Small intestine (tissue), 16 donors: ENCODE data around the gene TSKU. TPM values are rescaled to one million over a fixed set of nuclear protein-coding genes. Genes with fewer than 3 reads are reported as not detected.
"Not testable (repeated sequence)": the region's sequence is repeated elsewhere in the genome, so short reads cannot be mapped to it uniquely, and the experiment has no call there.

Experiments used
- DNase-seq, 2 donors: peaks; one replicate each; pipeline versions ENCODE4 v3.0.0 to v3.0.0-alpha.2; 2013
- FAIRE-seq: peaks from 2 replicates; lab custom pipeline; 2012; peaks lifted over from hg19 to GRCh38; lab: Jason Lieb, UNC
- H3K27ac ChIP-seq, 3 donors: one replicate each; pipeline ENCODE4 v1.5.1; 2013; ENCODE audit warnings: low read length in 2 of 3, mild to moderate bottlenecking in 2 of 3, control low read depth in 1 of 3, inconsistent platforms in 1 of 3, low read depth in 1 of 3, moderate library complexity in 1 of 3
- H3K27me3 ChIP-seq, 3 donors: one replicate each; pipeline ENCODE4 v1.6.1; 2013; ENCODE audit warnings: low read length in 3 of 3, inconsistent platforms in 1 of 3; ENCODE audit not compliant: control insufficient read depth in 3 of 3, insufficient read depth in 3 of 3
- H3K36me3 ChIP-seq, 3 donors: one replicate each; pipeline ENCODE4 v1.6.1; 2013; ENCODE audit warnings: low read length in 3 of 3, inconsistent platforms in 1 of 3, low read depth in 1 of 3, mild to moderate bottlenecking in 1 of 3, moderate library complexity in 1 of 3; ENCODE audit not compliant: control insufficient read depth in 3 of 3, insufficient read depth in 2 of 3
- H3K4me1 ChIP-seq, 3 donors: one replicate each; pipeline ENCODE4 v1.6.1; 2013; ENCODE audit warnings: low read length in 2 of 3, inconsistent platforms in 1 of 3, low read depth in 1 of 3, mild to moderate bottlenecking in 1 of 3, moderate library complexity in 1 of 3; ENCODE audit not compliant: control insufficient read depth in 3 of 3, insufficient read depth in 2 of 3
- H3K4me3 ChIP-seq, 3 donors: one replicate each; pipeline ENCODE4 v1.5.1; 2013; ENCODE audit warnings: low read length in 3 of 3, control low read depth in 1 of 3, inconsistent platforms in 1 of 3, low read depth in 1 of 3, mild to moderate bottlenecking in 1 of 3, moderate library complexity in 1 of 3
- H3K9me3 ChIP-seq, 2 donors: one replicate each; pipeline ENCODE4 v1.6.1; 2013; ENCODE audit warnings: low read depth in 1 of 2, low read length in 1 of 2; ENCODE audit not compliant: control insufficient read depth in 2 of 2, insufficient read depth in 1 of 2
- WGBS, 3 donors: extraction: QIAGEN DNeasy Blood & Tissue Kit; methylation state at CpG; one replicate each; pipeline ENCODE4 v1.1.7; 2013; 5-methylcytosine and 5-hydroxymethylcytosine counted together
- long read RNA-seq, 10 donors: transcript quantifications; one replicate each; lab custom pipeline, GENCODE V29; 2026
- polyA plus RNA-seq, 4 donors: library from polyadenylated mRNA; stranded (reverse) in 3 of 4; unstranded in 1 of 4; fragments of 200-250 nt in 3 of 4; fragments of 120-200 nt in 1 of 4; gene quantifications; one replicate each; pipeline versions ENCODE4 v1.2.1 to v1.2.3, GENCODE V29; 2013
- donor health status: healthy with polysubstance abuse.
- donor health status: control.
- donor health status: control.
- donor health status: Bipolar disorder and iron deficiency.
- donor health status: healthy.

The TSKU gene, protein sequence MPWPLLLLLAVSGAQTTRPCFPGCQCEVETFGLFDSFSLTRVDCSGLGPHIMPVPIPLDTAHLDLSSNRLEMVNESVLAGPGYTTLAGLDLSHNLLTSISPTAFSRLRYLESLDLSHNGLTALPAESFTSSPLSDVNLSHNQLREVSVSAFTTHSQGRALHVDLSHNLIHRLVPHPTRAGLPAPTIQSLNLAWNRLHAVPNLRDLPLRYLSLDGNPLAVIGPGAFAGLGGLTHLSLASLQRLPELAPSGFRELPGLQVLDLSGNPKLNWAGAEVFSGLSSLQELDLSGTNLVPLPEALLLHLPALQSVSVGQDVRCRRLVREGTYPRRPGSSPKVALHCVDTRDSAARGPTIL
- 10 to 100 TPM; 21.9 to 42.7 (median 26.2) TPM for polyA plus RNA-seq
- long read RNA-seq, donor 1, transcript TSKU-201 (2 exons, 2,712 nt) = major isoform, 25 of 76 reads
- long read RNA-seq, donor 1, partial matches to known transcripts = 51 of 76 reads
- long read RNA-seq, donor 1, other reads (novel, unspliced or antisense) = 0 of 76 reads
- long read RNA-seq, donor 2, partial matches to known transcripts = 6 of 6 reads
- long read RNA-seq, donor 2, other reads (novel, unspliced or antisense) = 0 of 6 reads
- long read RNA-seq, donor 3, partial matches to known transcripts = 0 of 3 reads
- long read RNA-seq, donor 3, other reads (novel, unspliced or antisense) = 0 of 3 reads
- long read RNA-seq, donor 4, partial matches to known transcripts = 0 of 1 reads
- long read RNA-seq, donor 4, other reads (novel, unspliced or antisense) = 0 of 1 reads
- long read RNA-seq, donor 5 = 0 reads
- long read RNA-seq, donor 6, transcript TSKU-201 (2 exons, 2,712 nt) = major isoform, 6 of 6 reads
- long read RNA-seq, donor 6, partial matches to known transcripts = 0 of 6 reads
- long read RNA-seq, donor 6, other reads (novel, unspliced or antisense) = 0 of 6 reads
- long read RNA-seq, donor 7 = 0 reads
- long read RNA-seq, donor 8, partial matches to known transcripts = 0 of 1 reads
- long read RNA-seq, donor 8, other reads (novel, unspliced or antisense) = 0 of 1 reads
- long read RNA-seq, donor 9, partial matches to known transcripts = 0 of 2 reads
- long read RNA-seq, donor 9, other reads (novel, unspliced or antisense) = 0 of 2 reads
- long read RNA-seq, donor 10, transcript TSKU-201 (2 exons, 2,712 nt) = major isoform, 14 of 14 reads
- long read RNA-seq, donor 10, partial matches to known transcripts = 0 of 14 reads
- long read RNA-seq, donor 10, other reads (novel, unspliced or antisense) = 0 of 14 reads

GRCh38 chr11:76783294-76783895 is at the start of gene TSKU:
Gene TSKU (plus strand): TSS chr11:76783356. CDS start chr11:76795617, 12,261 bp downstream.
- FAIRE-seq (no peak), DNase-seq (no peak)
- Histone ChIP-seq H3K27ac (peak within 1 kb of the TSS; percentile 92 to 99 (median 94)), H3K36me3 (peaks cover 0 to 18% (median 0%) of the 10 kb centered on the region in 3 donors), H3K4me1 (peaks cover 0 to 46% (median 4%) of the 10 kb centered on the region in 3 donors), H3K4me3 (peak within 1 kb of the TSS; percentile 69 to 91 (median 84)), H3K9me3 (no peaks in the 10 kb centered on the region), H3K27me3 (no peaks in the 10 kb centered on the region)
- WGBS, 3 donors = 0% methylated on average over 57 to 76 of the region's 76 CpGs

DNA sequence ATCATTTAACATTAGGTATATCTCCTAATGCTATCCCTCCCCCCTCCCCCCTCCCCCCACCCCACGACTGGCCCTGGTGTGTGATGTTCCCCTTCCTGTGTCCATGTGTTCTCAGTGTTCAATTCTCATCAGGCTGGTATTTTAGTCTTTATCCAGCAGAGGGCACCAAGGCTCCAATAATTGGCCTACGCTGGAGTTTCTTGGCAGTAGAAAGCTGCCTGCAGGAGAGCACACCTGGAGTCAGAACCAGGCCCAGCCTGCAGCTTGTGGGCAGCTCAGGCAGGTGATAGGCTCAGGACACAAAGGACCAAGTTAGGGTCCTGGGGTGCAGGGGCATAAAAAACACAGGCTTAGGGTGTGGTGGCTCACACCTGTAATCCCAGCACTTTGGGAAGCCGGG is 49.2 kb upstream of the TSKU start:
- H3K36me3 ChIP-seq, FAIRE-seq, H3K27ac ChIP-seq, H3K9me3 ChIP-seq, H3K27me3 ChIP-seq, H3K4me3 ChIP-seq: not testable (repeated sequence)
- DNase-seq = peak; percentile 84 to 93
- WGBS, 3 donors = 12 to 27% (median 22%) methylated on average over 2 to 3 of the region's 3 CpGs
- H3K4me1 ChIP-seq = peaks cover 0 to 23% (median 4%) of the 10 kb centered on the region in 3 donors

DNA sequence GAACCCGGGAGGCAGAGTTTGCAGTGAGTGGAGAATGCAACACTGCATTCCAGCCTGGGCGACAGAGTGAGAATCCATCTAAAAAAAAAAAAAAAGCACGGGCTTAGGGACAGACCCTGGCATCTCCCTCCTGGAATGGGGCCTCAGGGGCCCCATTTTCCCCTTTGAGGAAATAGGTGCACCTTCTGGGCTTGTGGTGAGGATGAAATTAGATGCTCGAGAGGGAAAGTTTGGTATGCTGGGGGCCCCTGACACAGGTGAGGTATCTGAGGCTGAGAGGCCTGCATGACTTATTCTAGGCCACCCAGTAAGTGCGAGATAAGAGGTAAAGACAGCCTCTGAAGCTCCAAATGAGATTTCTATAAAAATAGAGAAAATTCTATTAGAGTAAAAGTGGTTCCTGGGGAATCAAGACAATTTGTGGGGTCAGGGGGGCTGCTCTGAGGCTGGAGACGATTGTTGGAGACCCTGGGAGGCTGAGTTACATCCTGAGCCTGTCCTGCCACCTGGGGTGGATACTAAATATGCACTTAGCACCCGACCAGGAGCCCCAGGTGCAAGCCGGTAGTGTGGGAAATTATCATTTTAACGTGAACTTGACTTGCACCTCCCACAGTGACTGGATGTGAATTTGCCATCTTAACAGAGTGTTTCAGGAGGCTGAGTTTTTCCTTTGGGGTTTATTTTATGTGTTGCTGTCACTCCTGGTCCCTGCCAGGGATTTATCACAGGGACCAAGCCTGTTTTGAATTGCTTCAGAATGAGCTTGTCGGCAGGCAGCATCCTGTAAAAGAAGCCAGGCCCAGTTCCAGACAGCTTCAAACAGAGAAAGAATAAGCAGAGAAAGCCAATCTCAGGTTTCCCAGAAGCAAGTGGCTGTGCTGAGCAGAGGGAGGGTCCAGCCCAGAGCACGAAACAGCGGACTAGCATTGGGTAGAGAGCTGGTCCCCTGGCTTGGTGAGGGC is 48.4 kb upstream of the TSKU start:
- H3K27ac ChIP-seq = no peak overlapping the region
- no peaks in the 10 kb centered on the region for H3K27me3 ChIP-seq
- no peaks in the 10 kb centered on the region for H3K9me3 ChIP-seq
- H3K36me3 ChIP-seq = no peaks in the 10 kb centered on the region
- no peak for FAIRE-seq
- no peak overlapping the region for H3K4me3 ChIP-seq
- no peak for DNase-seq
- H3K4me1 ChIP-seq = peaks cover 0 to 18% (median 4%) of the 10 kb centered on the region in 3 donors
- WGBS, 3 donors = 74 to 79% (median 78%) methylated on average over 12 of the region's 12 CpGs

DNA sequence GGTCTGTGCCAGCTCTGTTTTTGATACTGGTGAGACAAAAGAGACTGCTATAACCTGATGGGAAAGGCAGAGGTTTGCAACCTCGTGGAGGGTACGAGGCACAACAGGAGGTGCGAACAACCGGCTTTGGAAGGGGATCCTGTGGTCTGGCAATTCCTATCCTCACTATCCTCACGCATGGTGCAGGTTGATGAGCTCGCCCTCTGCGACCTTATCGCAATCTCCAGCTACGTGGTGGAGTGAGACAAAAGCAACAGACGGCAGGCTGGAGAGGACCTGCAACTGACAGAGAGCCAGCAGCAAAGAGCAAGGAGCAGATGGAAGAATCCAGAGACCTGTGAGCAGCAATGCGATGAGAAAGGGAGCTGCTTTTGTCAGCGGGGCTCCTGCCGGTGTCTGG is 47.3 kb upstream of the TSKU start:
- Histone ChIP-seq H3K27ac (no peak overlapping the region), H3K36me3 (no peaks in the 10 kb centered on the region), H3K27me3 (no peaks in the 10 kb centered on the region), H3K9me3 (no peaks in the 10 kb centered on the region), H3K4me3 (no peak overlapping the region), H3K4me1 (peaks cover 0 to 15% (median 2%) of the 10 kb centered on the region in 3 donors)
- DNase-seq = no peak
- FAIRE-seq = no peak
- 89 to 90% (median 89%) methylated on average over 13 of the region's 13 CpGs for WGBS, 3 donors

DNA sequence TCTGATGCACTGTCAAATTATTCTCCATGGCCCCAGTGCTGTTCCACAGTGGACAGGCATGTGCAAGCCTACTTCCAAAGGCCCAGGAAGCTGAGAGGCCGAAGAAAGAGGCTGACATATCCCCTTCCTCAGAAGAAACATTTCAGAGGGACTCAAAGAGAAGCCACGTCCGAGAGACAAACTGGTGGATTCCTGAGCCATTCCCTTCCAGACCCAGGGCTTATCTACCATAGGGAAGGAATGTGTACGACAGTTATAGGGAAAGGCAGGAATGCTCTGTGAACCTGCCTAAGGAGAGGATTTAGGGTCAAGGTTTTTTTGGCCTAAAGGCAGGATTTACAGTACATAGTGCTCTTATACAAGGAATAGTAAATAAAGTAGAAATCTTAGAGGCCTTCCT is 46.9 kb upstream of the TSKU start:
- Histone ChIP-seq H3K4me3 (no peak overlapping the region), H3K27me3 (no peaks in the 10 kb centered on the region), H3K36me3 (no peaks in the 10 kb centered on the region), H3K9me3 (no peaks in the 10 kb centered on the region), H3K27ac (no peak overlapping the region), H3K4me1 (peaks cover 0 to 15% (median 2%) of the 10 kb centered on the region in 3 donors)
- FAIRE-seq = no peak
- no peak for DNase-seq
- WGBS, 3 donors = 74 to 90% (median 89%) methylated on average over 4 of the region's 4 CpGs

- Histone ChIP-seq H3K27ac (no peak overlapping the region), H3K4me1 (peaks cover 0 to 15% (median 2%) of the 10 kb centered on the region in 3 donors), H3K36me3 (no peaks in the 10 kb centered on the region), H3K27me3 (no peaks in the 10 kb centered on the region), H3K4me3 (no peak overlapping the region), H3K9me3 (no peaks in the 10 kb centered on the region)
- WGBS, 3 donors = 61 to 83% (median 66%) methylated on average over 12 of the region's 12 CpGs
- FAIRE-seq (no peak), DNase-seq (peak in 1 of 2 donors; percentile 69)
These were observed 46.2 kb upstream of the TSKU start for GRCh38 chr11:76736773-76737495.
